Hindlimb muscle (tissue), 1 donor: ENCODE results near the gene POLA2. TPM values are rescaled to one million over a fixed set of nuclear protein-coding genes. Genes with fewer than 3 reads are reported as not detected.
"Not testable (repeated sequence)": the region's sequence is repeated elsewhere in the genome, so short reads cannot be mapped to it uniquely, and the experiment has no call there.

ENCODE experiments used
- DNase-seq: peaks from one replicate; pipeline ENCODE4 v3.0.0-alpha.2; 2013
- polyA plus RNA-seq: library from polyadenylated mRNA; unstranded; fragments of 120-200 nt; gene quantifications from one replicate; pipeline ENCODE4 v1.2.1, GENCODE V29; 2013; ENCODE audit not compliant: insufficient read length

Gene POLA2
- polyA plus RNA-seq, 1 donor, result 36.5 TPM

GRCh38 chr11:65241692-65242091, 20.1 kb upstream of the POLA2 start:
- no peak for DNase-seq

GRCh38 chr11:65242389-65242788, 19.4 kb upstream of the POLA2 start:
- DNase-seq, result no peak

DNA sequence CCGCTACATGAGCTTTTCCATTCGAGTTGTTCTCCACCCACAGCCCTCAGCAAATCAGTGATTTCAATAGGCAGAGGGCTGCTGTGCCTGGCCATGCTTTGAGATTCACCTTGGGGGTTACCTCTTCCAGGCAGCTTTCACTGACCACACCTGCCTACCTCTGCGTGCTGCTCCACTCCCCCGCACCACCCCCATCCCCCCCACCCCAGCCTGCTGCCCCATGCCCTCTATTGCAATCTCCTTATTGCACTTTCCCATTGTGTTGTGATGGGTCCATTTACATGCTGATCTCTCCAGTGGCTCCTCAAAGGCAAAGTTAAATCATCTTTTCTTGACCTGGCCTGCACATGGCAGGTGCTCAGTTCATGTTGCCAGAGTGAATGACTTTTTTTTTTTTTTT, 18.0 kb upstream of the POLA2 start:
- DNase-seq, result no peak

DNA sequence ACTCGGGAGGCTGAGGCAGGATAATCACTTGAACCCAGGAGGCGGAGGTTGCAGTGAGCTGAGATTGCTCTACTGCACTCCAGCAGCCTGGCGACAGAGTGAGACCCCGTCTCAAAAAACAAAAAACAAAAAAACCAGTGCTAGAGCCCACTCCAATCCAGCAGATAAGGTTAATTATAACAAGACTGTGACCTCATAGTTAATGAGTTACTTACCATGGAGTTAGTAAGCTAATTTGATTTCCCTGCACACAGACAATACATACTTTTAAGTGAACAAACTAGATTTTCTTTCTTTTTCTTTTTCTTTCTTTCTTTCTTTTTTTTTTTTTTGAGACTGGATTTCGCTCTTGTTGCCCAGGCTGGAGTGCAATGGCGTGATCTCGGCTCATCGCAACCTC, 16.7 kb upstream of the POLA2 start:
- not testable (repeated sequence) for DNase-seq

GRCh38 chr11:65246506-65246905, 15.3 kb upstream of the POLA2 start:
- no peak for DNase-seq

DNA sequence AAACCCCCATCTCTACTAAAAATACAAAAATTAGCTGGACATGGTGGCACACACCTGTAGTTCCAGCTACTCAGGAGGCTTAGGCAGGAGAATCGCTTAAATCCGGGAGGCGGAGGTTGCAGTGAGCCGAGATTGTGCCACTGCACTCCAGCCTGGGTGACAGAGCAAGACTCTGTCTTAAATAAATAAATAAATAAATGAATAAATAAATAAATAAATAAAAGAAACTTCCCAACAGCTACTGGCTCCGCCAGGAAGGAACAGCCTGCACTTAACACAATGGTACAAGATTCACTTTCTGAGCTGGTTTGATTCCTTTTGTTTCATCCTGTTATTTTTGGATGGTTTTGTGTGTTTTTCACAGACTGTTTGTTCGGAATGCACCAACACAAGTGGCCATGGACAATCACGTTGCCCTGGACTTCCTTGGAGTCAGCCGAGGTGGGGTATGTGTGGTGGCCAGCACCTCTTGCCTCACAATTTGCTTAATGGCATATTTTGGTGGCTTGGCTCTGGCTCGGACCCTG, 13.5 kb upstream of the POLA2 start:
- DNase-seq, result not testable (repeated sequence)

- no peak for DNase-seq
Observed at GRCh38 chr11:65251476-65251875, 10.3 kb upstream of the POLA2 start.

- DNase-seq, result no peak
Observed at GRCh38 chr11:65254724-65255123, 7.0 kb upstream of the POLA2 start.

GRCh38 chr11:65258988-65259387, 2.8 kb upstream of the POLA2 start:
- DNase-seq, result no peak

DNA sequence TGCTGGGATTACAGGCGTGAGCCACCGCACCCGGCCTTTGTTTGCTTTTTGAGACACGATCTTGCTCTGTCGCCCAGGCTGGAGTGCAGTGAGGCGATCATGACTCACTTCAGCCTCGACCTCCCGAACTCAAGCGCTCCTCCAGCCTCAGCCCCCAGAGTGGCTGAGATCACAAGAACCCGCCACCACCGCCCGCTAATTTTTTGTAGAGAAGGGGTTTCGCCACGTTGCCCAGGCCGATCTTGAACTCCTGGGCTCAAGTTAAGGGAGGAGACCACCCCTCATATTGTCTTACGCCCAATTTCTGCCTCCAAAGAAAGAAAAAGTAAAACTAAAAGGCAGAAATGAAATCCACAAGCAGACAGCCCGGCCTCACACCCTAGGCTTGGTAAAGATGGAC, 1.5 kb upstream of the POLA2 start:
- DNase-seq, result no peak

- DNase-seq, result no peak
Observed at GRCh38 chr11:65260756-65261590, 789 bp upstream of the POLA2 start.

GRCh38 chr11:65262381-65262680, 569 bp downstream of the POLA2 start:
- no peak for DNase-seq

DNA sequence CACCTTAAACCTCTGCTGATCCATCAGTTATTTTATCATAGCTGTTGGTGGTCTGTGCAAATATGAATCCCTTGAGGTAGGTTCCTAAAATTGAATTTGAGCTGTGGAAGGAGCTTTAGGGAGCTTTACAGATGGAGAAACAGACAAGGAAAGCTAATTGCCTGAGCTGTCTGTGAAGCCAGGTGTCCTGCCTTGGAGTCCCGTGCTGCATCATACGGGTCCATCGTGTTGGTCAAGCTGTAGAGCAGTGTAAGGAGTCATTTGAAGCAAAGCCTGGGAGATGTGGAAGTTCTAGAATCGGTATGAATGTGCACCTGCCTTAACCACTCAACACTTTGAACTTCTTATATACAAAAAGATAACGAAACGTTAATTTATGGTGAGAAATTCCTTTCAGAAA, 1.0 kb downstream of the POLA2 start:
- DNase-seq, result no peak

- DNase-seq, result not testable (repeated sequence)
Observed at GRCh38 chr11:65264747-65265146, 3.0 kb downstream of the POLA2 start.

- no peak for DNase-seq
Observed at GRCh38 chr11:65266210-65266609, 4.4 kb downstream of the POLA2 start.

GRCh38 chr11:65274735-65275682, 13.2 kb downstream of the POLA2 start:
- DNase-seq, result peak; percentile 86

DNA sequence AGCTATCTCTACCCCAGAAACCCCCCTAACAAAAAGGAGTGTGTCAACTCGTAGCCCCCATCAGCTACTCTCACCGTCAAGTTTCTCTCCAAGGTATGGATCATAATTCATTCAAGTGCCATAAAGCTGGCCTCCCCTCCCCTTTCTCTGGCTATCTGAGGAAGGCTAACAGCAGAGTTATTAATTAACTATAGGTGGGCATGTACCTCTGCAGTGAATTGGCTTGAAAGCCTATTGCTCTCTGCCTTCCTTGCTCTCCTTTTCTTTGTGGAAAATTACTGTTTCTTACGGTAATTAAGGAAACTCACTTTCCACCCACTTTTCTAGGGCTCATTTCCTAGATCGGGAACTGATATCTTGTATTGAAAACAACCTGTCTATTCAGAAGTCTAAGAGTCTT, 14.1 kb downstream of the POLA2 start:
- no peak for DNase-seq

DNA sequence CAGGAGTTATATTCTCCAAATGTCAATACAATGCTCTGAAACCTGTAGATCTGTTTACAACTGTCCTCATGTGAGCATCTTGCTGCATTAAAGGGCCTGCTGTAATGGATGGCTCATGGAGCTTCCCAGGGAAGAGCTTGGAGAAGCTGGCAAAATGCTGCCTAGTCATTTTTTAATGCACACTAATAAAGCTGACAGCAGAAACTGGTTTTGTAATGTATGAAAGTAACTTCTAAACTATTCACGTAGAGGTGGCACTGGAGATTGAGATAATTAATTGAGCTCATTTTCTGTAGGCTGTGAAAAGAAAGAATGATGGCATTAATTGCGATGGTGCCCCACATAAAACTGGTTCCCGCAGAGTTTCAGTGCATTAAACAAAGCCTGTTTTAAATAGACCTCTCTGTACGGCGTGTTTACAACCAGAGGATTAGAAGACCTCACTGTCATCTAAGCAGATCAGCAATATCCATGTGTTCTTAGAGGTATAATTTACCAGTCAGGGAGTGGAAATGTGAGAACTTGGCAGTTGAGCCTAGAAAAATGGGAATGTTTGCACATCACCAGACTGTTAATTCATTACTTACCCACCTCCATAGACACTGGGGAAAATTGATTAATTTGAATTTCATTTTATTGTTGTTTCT, 16.0 kb downstream of the POLA2 start:
- DNase-seq, result no peak

DNA sequence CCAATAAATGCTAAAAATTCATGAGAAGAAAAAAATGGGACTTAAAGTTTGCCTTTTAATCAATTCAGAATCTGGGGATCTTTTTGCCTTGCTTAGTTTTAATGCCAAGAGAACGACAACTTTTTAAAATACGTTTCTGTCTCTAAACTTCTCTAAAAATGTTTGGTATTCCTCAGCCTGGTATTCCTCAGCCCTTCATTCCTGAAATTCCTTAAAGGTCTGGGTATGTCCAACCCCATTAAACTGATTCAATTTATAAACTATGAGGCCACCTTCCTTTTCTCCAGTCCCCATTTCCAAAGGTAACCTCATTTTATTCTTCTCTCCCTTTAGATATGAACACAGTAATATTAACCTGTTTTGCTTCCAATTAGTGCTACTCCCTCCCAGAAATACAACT, 16.6 kb downstream of the POLA2 start:
- DNase-seq, result no peak

- no peak for DNase-seq
Observed at GRCh38 chr11:65279279-65279678, 17.5 kb downstream of the POLA2 start.

GRCh38 chr11:65279741-65280440, 18.1 kb downstream of the POLA2 start:
- DNase-seq, result no peak

- DNase-seq, result no peak
Observed at GRCh38 chr11:65280646-65281045, 18.9 kb downstream of the POLA2 start.
